ENCODE results near the gene HES2.
"Not testable (repeated sequence)": the region's sequence is repeated elsewhere in the genome, so short reads cannot be mapped to it uniquely, and the experiment has no call there.

Gene HES2

GRCh38 chr1:6391951-6392808 lies 27.5 kb downstream of the HES2 start:
- DNase-seq (ENCODE audit: low read depth in 3 of 3), result peak in 1 of 3 donors; percentile 4

- DNase-seq (ENCODE audit: low read depth in 3 of 3), result no peak
Observed at GRCh38 chr1:6389971-6390370, 29.7 kb downstream of the HES2 start.

- DNase-seq (ENCODE audit: low read depth in 3 of 3), result no peak
Observed at GRCh38 chr1:6386371-6386949, 33.3 kb downstream of the HES2 start.

- no peak for DNase-seq (ENCODE audit: low read depth in 3 of 3)
Observed at GRCh38 chr1:6385488-6386191, 34.1 kb downstream of the HES2 start.

DNA sequence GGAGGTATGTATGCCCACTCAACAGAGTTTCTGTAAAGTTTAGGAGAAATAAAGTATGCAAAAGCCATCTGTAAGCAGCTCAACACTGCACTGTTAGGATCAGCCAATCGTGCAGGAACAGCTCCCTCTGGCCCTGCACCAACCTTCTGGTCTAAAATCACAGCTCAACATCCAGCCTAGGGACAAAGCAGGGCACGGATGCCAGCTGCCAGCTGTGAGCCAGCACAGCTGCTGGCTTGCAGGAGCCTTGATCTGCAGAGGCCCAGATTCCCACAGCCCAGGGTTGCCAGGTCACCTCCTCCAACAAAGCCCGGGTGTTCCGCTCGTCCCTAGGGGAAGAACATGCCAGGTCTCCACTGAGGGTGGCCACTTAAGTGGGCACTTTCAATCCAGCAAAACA lies 34.8 kb downstream of the HES2 start:
- no peak for DNase-seq (ENCODE audit: low read depth in 3 of 3)

DNA sequence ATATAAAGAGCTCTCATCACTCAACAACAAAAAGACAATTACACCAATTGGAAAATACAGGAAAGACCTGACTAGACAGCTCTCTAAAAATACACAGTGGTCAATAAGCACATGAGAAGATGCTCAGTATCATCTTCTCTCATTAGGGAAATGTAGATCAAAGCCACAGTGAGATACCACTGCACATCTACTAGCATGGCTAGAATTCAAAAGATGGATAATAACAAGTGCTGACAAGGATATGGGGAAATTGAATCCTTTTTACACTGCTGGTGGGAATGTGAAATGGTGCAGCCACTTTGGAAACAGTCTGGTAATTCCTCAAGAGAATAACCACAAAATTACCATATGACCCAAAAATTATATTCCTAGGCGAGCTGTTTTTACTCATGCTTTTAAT lies 35.6 kb downstream of the HES2 start:
- no peak for DNase-seq (ENCODE audit: low read depth in 3 of 3)

GRCh38 chr1:6380037-6380436 lies 39.7 kb downstream of the HES2 start:
- no peak for DNase-seq (ENCODE audit: low read depth in 3 of 3)

- no peak for DNase-seq (ENCODE audit: low read depth in 3 of 3)
Observed at GRCh38 chr1:6378096-6378746, 41.5 kb downstream of the HES2 start.

- DNase-seq (ENCODE audit: low read depth in 3 of 3), result no peak
Observed at GRCh38 chr1:6373961-6374720, 45.6 kb downstream of the HES2 start.

GRCh38 chr1:6372236-6372635 lies 47.5 kb downstream of the HES2 start:
- not testable (repeated sequence) for DNase-seq (ENCODE audit: low read depth in 3 of 3)

GRCh38 chr1:6370006-6370405 lies 49.7 kb downstream of the HES2 start:
- DNase-seq (ENCODE audit: low read depth in 3 of 3), result no peak

DNA sequence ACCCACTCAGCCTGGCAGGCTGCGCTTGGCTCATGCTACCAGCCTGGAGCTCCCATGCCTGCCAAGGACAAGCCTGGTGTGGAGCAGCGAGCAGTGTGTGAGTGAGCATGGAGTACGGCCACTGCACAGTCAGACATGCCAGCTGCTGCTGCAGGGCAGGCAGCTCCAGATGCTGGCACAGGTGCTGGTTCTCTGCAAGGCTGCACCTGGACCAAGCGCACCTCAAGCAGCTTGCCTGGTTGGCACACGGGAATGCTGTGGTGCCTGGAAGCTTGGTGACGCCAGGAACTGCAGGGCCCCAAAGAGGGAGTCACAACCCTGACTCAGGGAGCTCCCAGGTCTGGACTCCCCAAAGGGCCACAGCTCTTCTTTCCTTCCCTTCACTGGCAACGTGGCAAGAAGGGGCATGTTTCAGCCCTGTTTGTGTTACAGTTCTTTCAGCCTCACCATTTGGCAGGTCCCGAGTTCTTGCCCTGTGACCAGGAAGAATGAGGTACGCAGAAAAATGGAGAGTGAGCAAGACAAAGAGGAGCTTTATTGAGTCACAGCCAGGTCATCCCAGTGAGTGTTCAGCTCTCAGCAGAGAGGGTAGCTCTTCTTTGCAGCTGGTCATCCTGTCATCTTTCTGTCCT lies 52.2 kb downstream of the HES2 start:
- no peak for DNase-seq (ENCODE audit: low read depth in 3 of 3)

- no peak for DNase-seq (ENCODE audit: low read depth in 3 of 3)
Observed at GRCh38 chr1:6365047-6365446, 54.7 kb downstream of the HES2 start.

DNA sequence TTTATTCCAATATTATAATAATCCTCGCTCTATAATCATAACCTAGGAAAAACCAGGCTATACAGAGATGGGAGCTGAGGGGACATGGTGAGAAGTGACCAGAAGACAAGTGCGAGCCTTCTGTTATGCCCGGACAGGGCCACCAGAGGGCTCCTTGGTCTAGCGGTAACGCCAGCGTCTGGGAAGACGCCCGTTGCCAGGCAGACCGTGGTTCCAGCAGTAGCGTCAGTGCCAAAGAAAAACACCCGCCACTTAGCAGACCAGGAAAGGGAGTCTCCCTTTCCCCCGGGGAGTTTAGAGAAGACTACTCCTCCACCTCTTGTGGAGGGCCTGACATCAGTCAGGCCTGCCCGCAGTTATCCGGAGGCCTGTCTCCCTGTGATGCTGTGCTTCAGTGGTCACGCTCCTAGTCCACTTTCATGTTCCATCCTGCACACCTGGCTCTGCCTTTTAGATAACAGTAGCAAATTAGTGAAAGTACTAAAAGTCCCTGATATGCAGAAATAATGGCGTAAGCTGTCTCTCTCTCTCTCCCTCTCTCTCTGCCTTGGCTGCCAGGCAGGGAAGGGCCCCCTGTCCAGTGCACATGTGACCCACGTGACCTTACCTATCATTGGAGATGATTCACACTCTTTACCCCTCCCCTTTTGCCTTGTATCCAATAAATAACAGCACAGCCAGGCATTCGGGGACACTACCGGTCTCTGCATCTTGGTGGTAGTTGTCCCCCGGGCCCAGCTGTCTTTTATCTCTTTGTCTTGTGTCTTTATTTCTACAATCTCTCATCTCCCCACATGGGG lies 56.4 kb downstream of the HES2 start:
- DNase-seq (ENCODE audit: low read depth in 3 of 3), result not testable (repeated sequence)
